HepG2 (cell line): Measurements from ENCODE around the gene ADAM15. TPM values are rescaled to one million over a fixed set of nuclear protein-coding genes. Genes with fewer than 3 reads are reported as not detected.

Experiments used
- ATAC-seq: fragments of 200-7000 bp; cut with Tn5 transposase; 3 replicates; pipeline ENCODE4 v1.9.1; 2020; ENCODE audit warnings: mild to moderate bottlenecking, moderate library complexity
- BruUV-seq: library from RNA; stranded (reverse); fragments of 400-500 nt; replicated peaks from 2 replicates; lab custom pipeline; 2021; lab: Mats Ljungman, UMichigan
- CTCF ChIA-PET: fragments of 300-600 bp; formaldehyde crosslinking; extraction: SDS; loops from one replicate; lab custom pipeline; 2021; ENCODE audit warnings: low total read pairs, inconsistent platforms, low intra/inter-chr PET ratio; lab: Yijun Ruan, JAX
- POLR2A ChIA-PET: fragments of 350-600 bp; sonication (Branson Sonifier 250); formaldehyde crosslinking; loops from one replicate; lab custom pipeline; 2020; ENCODE audit warnings: antibody characterized with exemption, inconsistent platforms; lab: Yijun Ruan, JAX
- DNase-seq: peaks from one replicate; pipeline ENCODE4 v3.0.0-alpha.2; 2015; ENCODE audit warnings: low spot score
- FAIRE-seq: peaks from 3 replicates; lab custom pipeline; 2011; peaks lifted over from hg19 to GRCh38; lab: Jason Lieb, UNC
- H2AFZ ChIP-seq: one replicate; pipeline ENCODE4 v1.6.1; 2011; ENCODE audit warnings: low read length, inconsistent platforms
- H3K27ac ChIP-seq: fragments of 300-600 bp; 3 replicates; pipeline ENCODE4 v1.8.0; 2011; ENCODE audit warnings: mixed run types, mild to moderate bottlenecking, mixed read lengths, low read length, inconsistent platforms; ENCODE audit not compliant: insufficient read depth; ENCODE audit errors: extremely low read length
- H3K27me3 ChIP-seq, 2 experiments: fragments of 200-600 bp in 1 of 2; 2 replicates in 1 of 2; 3 replicates in 1 of 2; pipeline versions ENCODE4 v1.6.0 to v1.8.0; 2011; ENCODE audit warnings: low read length in 2 of 2, mild to moderate bottlenecking in 2 of 2, moderate library complexity in 2 of 2, inconsistent platforms in 1 of 2; ENCODE audit not compliant: insufficient read depth in 2 of 2, control insufficient read depth in 1 of 2
- H3K36me3 ChIP-seq, 2 experiments: fragments of 200-600 bp in 1 of 2; replicated peaks in 1 of 2; 2 replicates in 1 of 2; 3 replicates in 1 of 2; pipeline versions ENCODE4 v1.5.1 to v1.8.0; 2011; ENCODE audit warnings: low read length in 2 of 2, inconsistent platforms in 1 of 2; ENCODE audit not compliant: insufficient read depth in 2 of 2, control insufficient read depth in 1 of 2
- H3K4me1 ChIP-seq: 2 replicates; pipeline ENCODE4 v1.5.1; 2012; ENCODE audit warnings: low read length, inconsistent platforms; ENCODE audit not compliant: insufficient read depth
- H3K4me2 ChIP-seq: 2 replicates; pipeline ENCODE4 v1.6.0; 2011; ENCODE audit warnings: low read depth, low read length, inconsistent platforms
- H3K4me3 ChIP-seq, 3 experiments: fragments of 200-600 bp in 1 of 3; sonication (generic), shearing (Covaris generic) in 1 of 3; replicated peaks in 1 of 3; 2 replicates each; pipeline ENCODE4 v1.5.1; 2011 to 2016; ENCODE audit warnings: low read length in 3 of 3, inconsistent platforms in 2 of 3, low read depth in 2 of 3, mild to moderate bottlenecking in 2 of 3, control low read depth in 1 of 3, mixed read lengths in 1 of 3; ENCODE audit not compliant: insufficient read depth in 1 of 3
- H3K79me2 ChIP-seq: one replicate; pipeline ENCODE4 v1.6.1; 2011; ENCODE audit warnings: low read length, inconsistent platforms; ENCODE audit not compliant: insufficient read depth
- H3K9ac ChIP-seq: 2 replicates; pipeline ENCODE4 v1.6.0; 2011; ENCODE audit warnings: mild to moderate bottlenecking, low read depth, low read length, inconsistent platforms; ENCODE audit not compliant: insufficient read depth
- H3K9me3 ChIP-seq: 2 replicates; pipeline ENCODE4 v1.5.1; 2012; ENCODE audit warnings: mild to moderate bottlenecking, low read length
- H4K20me1 ChIP-seq: 2 replicates; pipeline ENCODE4 v1.6.0; 2011; ENCODE audit warnings: inconsistent platforms, mild to moderate bottlenecking, low read length, moderate library complexity; ENCODE audit not compliant: insufficient read depth
- REST ChIP-seq, 2 experiments: IDR thresholded peaks; 2 replicates each; pipeline ENCODE4 v1.6.1; 2011 to 2012; ENCODE audit warnings: low read length in 2 of 2, borderline replicate concordance in 1 of 2, low read depth in 1 of 2, mild to moderate bottlenecking in 1 of 2, moderate library complexity in 1 of 2
- TCF12 ChIP-seq, 2 experiments: fragments of 450-650 bp in 1 of 2; sonication (generic) in 1 of 2; formaldehyde crosslinking in 1 of 2; IDR thresholded peaks; 2 replicates each; pipeline versions ENCODE4 v1.6.1 to v1.8.0; 2017 to 2022; ENCODE audit warnings: antibody characterized with exemption in 1 of 2, mild to moderate bottlenecking in 1 of 2, missing genetic modification reagents in 1 of 2, moderate library complexity in 1 of 2
- WGBS: methylation state at CpG from one replicate; pipeline ENCODE4 v1.1.6; 2017; ENCODE audit warnings: low lambda C conversion rate; 5-methylcytosine and 5-hydroxymethylcytosine counted together
- in situ Hi-C: cut with HindIII; loops from 2 replicates; pipeline ENCODE4 v1.10.0; 2017; ENCODE audit warnings: low pct_unique_long_range_greater_than_20kb; ENCODE audit not compliant: extremely low pct_ligation_motif_present
- intact Hi-C: fragments of 100-400 bp; cut with micrococcal nuclease; formaldehyde crosslinking; loops from one replicate; pipeline ENCODE4 v1.10.0; 2022; ENCODE audit not compliant: unreplicated experiment
- polyA plus RNA-seq, 8 experiments: library from polyadenylated mRNA; depleted of rRNA in 3 of 8; stranded (reverse) in 7 of 8; unstranded in 1 of 8; fragments of >200 nt; fragmentation: Illumina TruSeq in 4 of 8; extraction: Trizol in 4 of 8; gene quantifications; 2 replicates each; pipeline versions ENCODE4 v1.2.1 to v1.2.3, GENCODE V29; 2011 to 2016; ENCODE audit warnings: low read depth in 4 of 8, missing spikeins in 1 of 8, mixed read lengths in 1 of 8; ENCODE audit not compliant: insufficient read depth in 1 of 8
- total RNA-seq, 5 experiments: library from RNA; depleted of rRNA; stranded (reverse); fragments of >200 nt; fragmentation: Illumina TruSeq; extraction: Trizol; gene quantifications; 2 replicates each; pipeline ENCODE4 v1.2.3, GENCODE V29; 2016; ENCODE audit warnings: low read depth in 1 of 5

Gene ADAM15
- total and polyA plus RNA-seq, 2 of the 13 experiments (the other 11 are each of a cell fraction or from before 2014, with no cell fraction given): 17.9 to 25.6 TPM

DNA sequence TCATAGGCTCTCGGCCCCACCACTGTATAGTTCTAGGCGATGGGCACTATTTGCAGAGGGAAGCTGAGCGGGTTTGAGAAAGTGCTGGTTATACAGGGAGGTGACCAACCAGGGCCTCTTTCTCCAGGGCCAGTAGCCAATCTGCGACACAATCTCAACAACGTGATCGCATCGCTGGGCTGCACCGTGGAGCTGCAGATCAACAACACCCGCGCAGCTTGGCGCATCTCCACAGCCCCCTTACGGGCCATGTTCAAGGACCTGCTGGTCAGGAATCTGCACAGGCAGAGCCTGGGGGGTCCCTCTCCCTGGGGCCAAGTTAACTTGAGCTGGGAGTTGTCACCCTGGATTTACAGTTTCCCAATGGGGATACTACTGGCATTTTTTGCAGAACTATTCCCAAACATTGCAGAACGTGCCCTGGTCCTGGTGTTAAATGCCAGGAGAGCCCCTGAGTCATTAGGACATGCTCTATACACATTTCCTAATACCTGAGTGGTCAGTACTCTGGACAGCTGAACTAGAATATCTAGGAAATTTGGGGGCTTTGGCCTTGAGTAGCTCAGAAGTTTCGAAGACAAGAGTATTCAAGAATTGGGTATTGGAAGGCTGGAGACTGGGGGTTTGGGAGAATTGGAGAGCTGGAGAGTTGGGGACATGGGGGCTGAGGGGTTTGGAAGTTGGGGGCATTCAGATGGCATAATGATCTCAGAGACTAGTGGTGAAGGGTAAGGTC is 10.6 kb upstream of the ADAM15 start:
- FAIRE-seq (no peak), ATAC-seq (no peak), DNase-seq (no peak)
- no peak overlapping the region for H3K4me2 ChIP-seq
- ChIA-PET CTCF (interaction anchor here (0.8 kb wide), 1 partner anchor 23 kb away, joined by 3 read pairs; no protein-coding TSS in a partner anchor), POLR2A (interaction anchor here (1.0 kb wide), 1 partner anchor 44 kb away, joined by 3 read pairs; no protein-coding TSS in a partner anchor)
- H3K9me3 ChIP-seq: no peaks in the 10 kb centered on the region
- no peak overlapping the region for H3K4me3 ChIP-seq
- H3K36me3 ChIP-seq: no peaks in the 10 kb centered on the region
- no TSS peak for BruUV-seq
- in situ Hi-C loops: no loop called here
- H3K79me2 ChIP-seq: no peaks in the 10 kb centered on the region
- 21% methylated on average over 5 of the region's 14 CpGs for WGBS
- peaks cover 11 to 35% of the 10 kb centered on the region in 2 experiments for H3K27me3 ChIP-seq
- intact Hi-C loops: no loop called here
- H4K20me1 ChIP-seq: no peaks in the 10 kb centered on the region
- peaks cover 51% of the 10 kb centered on the region for H3K4me1 ChIP-seq
- H2AFZ ChIP-seq: no peak overlapping the region
- no peak overlapping the region for H3K27ac ChIP-seq
- TF ChIP-seq TCF12 (IDR thresholded peaks at IDR 0.05): no peak
- no peak for TF ChIP-seq TCF12 (CRISPR knock-in tag; IDR thresholded peaks at IDR 0.05)
- TF ChIP-seq REST (IDR thresholded peaks at IDR 0.05; ENCODE audit: borderline replicate concordance in 1 of 2, low read depth in 1 of 2, low read length in 2 of 2): peak in 1 of 2 experiments; percentile 52; a peak in 1 of 4 replicates
- TF ChIP-seq, all 625 proteins: peak for 1
- no peak overlapping the region for H3K9ac ChIP-seq
